Cardiac fibroblast (primary cell): ENCODE results near the gene THSD4.
A peak's percentile ranks its signal among the peaks of the same experiment; 100 is the strongest.

Source experiments
- DNase-seq, 2 donors: peaks; one replicate each; pipeline versions ENCODE4 v3.0.0 to v3.0.0-alpha.2; 2010; ENCODE audit warnings: low read depth in 2 of 2
- H3K4me3 ChIP-seq, 2 donors: replicated peaks in 1 of 2; 1 replicate in 1 of 2; 2 replicates in 1 of 2; pipeline ENCODE4 v1.5.1; 2011; ENCODE audit warnings: low read depth in 2 of 2, low read length in 2 of 2, mild to moderate bottlenecking in 2 of 2, moderate library complexity in 1 of 2
- TF ChIP-seq, protein P1 (sequence below): IDR thresholded peaks from one replicate; pipeline ENCODE4 v1.5.1; 2011; ENCODE audit warnings: low read depth, mild to moderate bottlenecking, low read length, inconsistent platforms

THSD4 gene

DNA sequence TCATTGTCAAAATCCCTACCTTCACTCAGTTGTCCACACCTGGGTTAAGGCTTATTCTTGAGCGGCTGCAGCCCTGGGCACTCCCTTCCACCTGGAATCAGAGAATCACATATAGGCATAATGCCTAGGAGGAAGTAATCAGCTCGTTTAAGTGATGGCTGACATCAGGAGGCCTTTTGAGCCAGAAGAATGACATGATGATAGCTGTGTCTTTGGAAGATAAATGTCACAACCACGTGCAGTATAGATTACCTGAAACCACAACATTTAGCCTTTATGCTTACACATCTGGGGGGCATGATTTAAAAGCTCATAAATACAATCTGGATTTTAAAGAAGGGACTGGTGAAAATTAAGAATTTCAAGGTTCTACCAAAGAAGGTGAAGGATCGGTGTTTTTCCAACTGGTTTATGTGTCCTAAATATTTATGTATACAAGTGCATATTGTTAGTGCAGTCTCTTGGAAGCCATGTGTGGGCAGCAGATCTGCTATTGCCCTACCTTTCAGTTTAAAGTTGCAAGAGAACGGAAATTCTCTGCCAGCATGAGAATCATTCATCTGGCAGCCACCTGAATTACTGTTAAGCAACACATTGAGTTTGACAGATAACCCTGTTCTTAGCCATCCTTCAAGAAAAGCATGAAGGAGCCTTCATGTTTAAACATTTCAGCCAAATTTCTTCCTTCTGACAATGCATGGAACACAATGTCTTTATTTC, 531.7 kb downstream of the THSD4 start:
- no peak for DNase-seq
- no peak overlapping the region for H3K4me3 ChIP-seq
- TF ChIP-seq, protein P1, sequence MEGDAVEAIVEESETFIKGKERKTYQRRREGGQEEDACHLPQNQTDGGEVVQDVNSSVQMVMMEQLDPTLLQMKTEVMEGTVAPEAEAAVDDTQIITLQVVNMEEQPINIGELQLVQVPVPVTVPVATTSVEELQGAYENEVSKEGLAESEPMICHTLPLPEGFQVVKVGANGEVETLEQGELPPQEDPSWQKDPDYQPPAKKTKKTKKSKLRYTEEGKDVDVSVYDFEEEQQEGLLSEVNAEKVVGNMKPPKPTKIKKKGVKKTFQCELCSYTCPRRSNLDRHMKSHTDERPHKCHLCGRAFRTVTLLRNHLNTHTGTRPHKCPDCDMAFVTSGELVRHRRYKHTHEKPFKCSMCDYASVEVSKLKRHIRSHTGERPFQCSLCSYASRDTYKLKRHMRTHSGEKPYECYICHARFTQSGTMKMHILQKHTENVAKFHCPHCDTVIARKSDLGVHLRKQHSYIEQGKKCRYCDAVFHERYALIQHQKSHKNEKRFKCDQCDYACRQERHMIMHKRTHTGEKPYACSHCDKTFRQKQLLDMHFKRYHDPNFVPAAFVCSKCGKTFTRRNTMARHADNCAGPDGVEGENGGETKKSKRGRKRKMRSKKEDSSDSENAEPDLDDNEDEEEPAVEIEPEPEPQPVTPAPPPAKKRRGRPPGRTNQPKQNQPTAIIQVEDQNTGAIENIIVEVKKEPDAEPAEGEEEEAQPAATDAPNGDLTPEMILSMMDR, result no peak

DNA sequence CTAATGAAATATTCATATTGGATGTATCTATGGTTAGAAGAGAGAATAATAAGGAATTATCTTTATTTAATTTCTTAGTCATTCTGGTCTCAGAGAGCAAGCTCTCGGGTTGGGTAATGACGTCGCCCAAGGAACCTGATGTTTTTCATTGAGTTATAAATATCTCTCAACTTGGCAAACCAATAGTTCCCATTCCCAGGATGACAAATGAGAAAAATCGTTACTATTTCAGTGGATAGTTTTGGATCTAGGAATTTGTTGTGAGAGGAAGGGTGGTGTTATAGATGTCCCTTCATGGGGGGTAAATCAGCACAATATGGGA, 532.2 kb downstream of the THSD4 start:
- H3K4me3 ChIP-seq, result no peak overlapping the region
- peak in 1 of 2 donors; percentile 39 for DNase-seq
- TF ChIP-seq, protein P1, result no peak

DNA sequence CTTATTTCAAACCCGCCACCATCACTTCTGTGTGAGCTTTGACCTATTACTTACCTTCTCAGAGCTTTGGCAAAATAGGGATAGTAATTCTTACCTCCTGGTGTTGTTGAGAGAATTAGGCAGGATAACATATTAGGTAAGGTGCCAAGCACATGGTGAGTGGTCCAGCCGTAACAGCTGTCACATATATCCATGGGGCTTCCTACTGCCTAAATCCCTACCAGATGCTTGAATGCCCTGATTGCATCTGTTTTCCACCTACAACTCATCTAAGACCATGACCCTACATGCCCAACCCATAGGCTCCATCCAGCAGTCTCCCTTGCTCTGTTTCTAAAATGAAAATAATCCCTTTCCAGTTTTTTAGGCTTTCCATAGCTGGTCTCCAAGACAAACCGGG, 532.8 kb downstream of the THSD4 start:
- H3K4me3 ChIP-seq, result no peak overlapping the region
- DNase-seq, result no peak
- TF ChIP-seq, protein P1, result no peak

DNA sequence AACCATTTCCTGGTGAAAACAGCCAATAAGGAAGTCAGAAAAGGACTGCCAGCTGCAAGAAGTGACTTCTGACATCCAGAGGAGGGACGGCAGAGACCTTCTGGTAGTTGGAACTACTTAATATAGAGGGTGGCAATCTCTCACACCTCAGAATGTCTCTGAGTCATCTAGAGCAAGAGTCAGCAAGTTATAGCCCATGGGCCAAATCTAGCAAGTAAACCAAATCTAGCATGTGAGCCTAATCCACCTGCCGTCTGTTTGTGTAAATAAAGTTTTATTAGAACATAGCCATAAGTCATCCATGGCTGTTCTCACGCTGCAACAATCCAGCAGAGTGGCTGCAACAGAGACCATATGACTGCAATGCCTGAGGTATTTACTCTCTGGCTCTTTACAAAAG, 534.6 kb downstream of the THSD4 start:
- H3K4me3 ChIP-seq, result no peak overlapping the region
- no peak for DNase-seq
- TF ChIP-seq, protein P1, result no peak

DNA sequence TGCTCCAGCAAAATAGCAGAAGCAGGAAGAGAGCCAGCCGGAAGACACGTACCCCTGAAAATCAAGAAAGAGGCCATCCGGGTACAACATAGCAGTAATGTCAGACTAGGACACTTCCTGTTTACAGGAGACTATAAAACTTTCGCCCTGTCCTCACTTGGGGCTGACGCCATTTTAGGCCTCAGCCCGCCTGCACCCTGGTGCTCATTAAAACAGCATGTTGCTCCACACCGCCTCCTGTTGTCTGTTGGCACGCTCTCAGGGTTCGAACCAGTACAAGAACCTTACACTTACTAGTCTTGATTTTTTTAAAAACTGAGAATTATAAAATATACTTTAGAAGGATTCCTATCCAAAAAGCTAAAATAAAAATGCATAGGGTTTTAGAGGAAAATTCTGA, 535.3 kb downstream of the THSD4 start:
- TF ChIP-seq, protein P1, result no peak
- DNase-seq, result no peak
- no peak overlapping the region for H3K4me3 ChIP-seq

DNA sequence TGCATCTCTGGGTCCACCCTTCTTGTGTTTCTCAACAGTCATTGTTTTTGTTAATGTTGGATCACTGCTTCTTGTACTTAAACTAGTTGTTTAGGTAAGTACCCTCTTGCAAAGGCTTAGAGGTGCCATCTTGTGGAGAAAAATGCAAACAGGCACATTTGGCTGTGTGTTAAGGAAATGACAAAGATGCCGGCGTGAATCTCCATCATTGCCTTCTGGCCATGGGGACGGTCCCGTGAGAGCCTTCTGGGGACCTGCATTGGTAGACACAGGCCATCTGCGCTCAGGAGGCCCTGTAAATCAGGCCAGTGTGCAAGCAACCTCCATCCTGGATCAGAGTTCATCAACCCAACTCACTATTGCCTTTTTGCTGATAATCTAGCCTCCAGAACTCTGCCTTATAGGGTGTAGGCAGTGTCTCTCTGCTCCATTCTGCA, 536.5 kb downstream of the THSD4 start:
- TF ChIP-seq, protein P1, result peak; percentile 70
- H3K4me3 ChIP-seq, result no peak overlapping the region
- DNase-seq, result peak; percentile 66 to 92
